Suprapubic skin (tissue), 3 donors: ENCODE measurements around the gene WDR43.

ENCODE experiments used
- POLR2AphosphoS5 ChIP-seq, 3 donors: sonication (generic); formaldehyde crosslinking; IDR thresholded peaks; one replicate each; pipeline ENCODE4 v1.6.1; 2017; ENCODE audit warnings: antibody characterized with exemption in 3 of 3
- TF ChIP-seq, protein P1 (sequence below), 2 donors: fragments of 200-600 bp in 1 of 2; fragments of 450-650 bp in 1 of 2; sonication (generic) in 1 of 2; IDR thresholded peaks; one replicate each; pipeline ENCODE4 v1.5.1; 2016 to 2019; ENCODE audit warnings: antibody characterized with exemption in 2 of 2, mild to moderate bottlenecking in 1 of 2, moderate library complexity in 1 of 2

DNA sequence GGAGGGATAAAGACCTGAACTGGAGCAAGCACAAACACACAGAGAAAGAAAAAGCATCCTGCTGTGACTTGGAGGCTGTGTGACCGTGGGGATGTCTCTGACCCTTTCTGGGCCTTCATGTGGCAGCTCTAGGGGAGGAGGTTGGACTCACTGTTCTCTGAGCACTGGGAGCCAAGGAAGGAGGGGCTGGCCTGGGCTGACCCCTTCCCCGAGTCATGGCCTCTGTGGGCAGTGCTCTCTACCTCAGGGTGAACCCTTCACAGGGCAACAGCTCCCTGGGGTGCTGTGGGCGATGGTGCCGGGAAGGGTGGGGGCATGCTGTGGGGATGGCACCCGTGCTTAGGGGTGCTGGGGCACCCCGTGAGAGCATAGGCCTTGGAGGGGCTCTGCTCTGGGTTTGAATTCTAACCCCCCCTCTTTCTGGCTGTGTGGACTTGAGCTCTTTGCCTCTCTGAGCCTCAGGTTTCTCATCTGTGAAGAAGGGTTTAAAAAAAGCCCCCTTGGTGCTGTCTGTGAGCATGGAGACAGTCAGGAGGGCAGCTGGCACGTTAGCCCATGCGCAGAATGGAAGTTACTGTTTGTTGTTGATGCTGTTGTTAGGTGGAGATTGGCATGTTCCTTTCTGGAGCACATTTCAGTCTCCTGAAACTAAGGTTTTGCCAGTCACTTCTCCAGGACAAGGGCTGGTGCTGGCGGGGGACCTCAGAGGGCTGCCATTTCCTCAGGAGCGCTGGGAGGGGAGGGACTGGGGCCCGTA is 87.3 kb downstream of the WDR43 start:
- TF ChIP-seq, protein P1, sequence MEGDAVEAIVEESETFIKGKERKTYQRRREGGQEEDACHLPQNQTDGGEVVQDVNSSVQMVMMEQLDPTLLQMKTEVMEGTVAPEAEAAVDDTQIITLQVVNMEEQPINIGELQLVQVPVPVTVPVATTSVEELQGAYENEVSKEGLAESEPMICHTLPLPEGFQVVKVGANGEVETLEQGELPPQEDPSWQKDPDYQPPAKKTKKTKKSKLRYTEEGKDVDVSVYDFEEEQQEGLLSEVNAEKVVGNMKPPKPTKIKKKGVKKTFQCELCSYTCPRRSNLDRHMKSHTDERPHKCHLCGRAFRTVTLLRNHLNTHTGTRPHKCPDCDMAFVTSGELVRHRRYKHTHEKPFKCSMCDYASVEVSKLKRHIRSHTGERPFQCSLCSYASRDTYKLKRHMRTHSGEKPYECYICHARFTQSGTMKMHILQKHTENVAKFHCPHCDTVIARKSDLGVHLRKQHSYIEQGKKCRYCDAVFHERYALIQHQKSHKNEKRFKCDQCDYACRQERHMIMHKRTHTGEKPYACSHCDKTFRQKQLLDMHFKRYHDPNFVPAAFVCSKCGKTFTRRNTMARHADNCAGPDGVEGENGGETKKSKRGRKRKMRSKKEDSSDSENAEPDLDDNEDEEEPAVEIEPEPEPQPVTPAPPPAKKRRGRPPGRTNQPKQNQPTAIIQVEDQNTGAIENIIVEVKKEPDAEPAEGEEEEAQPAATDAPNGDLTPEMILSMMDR (IDR thresholded peaks at IDR 0.05), result no peak
- no peak for TF ChIP-seq POLR2AphosphoS5 (IDR thresholded peaks at IDR 0.05)
